ENCODE measurements around the gene CLHC1.

DNA sequence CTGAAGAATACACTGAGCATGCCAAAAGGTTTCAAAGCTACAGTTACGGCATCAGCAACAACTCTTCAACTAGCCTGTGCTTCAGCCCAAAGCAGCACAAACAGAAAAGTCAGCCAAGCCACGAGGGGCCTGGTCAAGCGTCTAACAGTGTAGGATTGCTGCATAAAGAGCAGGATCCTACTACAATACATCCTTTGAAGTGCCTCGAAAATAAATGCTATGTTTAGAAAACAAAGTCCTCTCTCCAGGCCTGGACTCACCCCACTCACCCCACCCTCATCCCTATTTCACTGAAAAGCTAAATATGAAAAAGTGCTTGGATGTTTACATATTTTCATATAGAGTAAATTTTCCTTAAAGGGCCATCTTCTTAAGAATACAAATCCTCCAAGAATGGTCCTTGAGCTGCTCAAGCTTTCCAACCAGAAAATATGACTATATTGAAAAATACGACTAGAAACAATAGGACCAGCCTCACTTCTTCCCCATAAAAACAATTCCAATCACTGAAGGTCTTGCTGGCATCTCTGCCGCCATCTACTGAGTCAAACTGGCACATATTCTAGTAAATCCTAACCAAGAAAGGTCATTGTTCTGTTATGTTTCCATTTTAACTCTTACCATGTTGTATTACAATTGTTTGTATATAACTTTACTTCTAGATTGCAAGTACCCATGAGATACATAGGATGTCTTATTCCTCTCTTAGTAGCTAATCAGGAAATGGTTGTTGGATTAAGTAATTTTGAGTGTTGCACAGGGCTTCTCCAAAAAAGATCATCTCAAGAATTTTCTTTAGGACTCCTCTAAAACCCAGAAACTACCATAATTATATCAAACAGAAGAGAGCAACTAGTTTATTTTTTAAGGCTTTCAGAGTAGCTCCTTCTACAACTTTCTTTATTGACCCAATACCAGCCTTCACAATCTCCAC lies 63.6 kb downstream of the CLHC1 start:
- TF ChIP-seq, protein P1, sequence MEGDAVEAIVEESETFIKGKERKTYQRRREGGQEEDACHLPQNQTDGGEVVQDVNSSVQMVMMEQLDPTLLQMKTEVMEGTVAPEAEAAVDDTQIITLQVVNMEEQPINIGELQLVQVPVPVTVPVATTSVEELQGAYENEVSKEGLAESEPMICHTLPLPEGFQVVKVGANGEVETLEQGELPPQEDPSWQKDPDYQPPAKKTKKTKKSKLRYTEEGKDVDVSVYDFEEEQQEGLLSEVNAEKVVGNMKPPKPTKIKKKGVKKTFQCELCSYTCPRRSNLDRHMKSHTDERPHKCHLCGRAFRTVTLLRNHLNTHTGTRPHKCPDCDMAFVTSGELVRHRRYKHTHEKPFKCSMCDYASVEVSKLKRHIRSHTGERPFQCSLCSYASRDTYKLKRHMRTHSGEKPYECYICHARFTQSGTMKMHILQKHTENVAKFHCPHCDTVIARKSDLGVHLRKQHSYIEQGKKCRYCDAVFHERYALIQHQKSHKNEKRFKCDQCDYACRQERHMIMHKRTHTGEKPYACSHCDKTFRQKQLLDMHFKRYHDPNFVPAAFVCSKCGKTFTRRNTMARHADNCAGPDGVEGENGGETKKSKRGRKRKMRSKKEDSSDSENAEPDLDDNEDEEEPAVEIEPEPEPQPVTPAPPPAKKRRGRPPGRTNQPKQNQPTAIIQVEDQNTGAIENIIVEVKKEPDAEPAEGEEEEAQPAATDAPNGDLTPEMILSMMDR (IDR thresholded peaks at IDR 0.05 in 2 of 3, conservative IDR thresholded peaks at IDR 0.05 in 1 of 3; ENCODE audit: control insufficient read depth in 2 of 3, extremely low read depth in 1 of 3, insufficient read depth in 1 of 3, low read depth in 3 of 3, low read length in 3 of 3): peak; percentile 73 to 74 (median 73)
- TF ChIP-seq, protein P2, sequence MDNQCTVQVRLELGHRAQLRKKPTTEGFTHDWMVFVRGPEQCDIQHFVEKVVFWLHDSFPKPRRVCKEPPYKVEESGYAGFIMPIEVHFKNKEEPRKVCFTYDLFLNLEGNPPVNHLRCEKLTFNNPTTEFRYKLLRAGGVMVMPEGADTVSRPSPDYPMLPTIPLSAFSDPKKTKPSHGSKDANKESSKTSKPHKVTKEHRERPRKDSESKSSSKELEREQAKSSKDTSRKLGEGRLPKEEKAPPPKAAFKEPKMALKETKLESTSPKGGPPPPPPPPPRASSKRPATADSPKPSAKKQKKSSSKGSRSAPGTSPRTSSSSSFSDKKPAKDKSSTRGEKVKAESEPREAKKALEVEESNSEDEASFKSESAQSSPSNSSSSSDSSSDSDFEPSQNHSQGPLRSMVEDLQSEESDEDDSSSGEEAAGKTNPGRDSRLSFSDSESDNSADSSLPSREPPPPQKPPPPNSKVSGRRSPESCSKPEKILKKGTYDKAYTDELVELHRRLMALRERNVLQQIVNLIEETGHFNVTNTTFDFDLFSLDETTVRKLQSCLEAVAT (IDR thresholded peaks at IDR 0.05): no peak
- TF ChIP-seq, protein P3, sequence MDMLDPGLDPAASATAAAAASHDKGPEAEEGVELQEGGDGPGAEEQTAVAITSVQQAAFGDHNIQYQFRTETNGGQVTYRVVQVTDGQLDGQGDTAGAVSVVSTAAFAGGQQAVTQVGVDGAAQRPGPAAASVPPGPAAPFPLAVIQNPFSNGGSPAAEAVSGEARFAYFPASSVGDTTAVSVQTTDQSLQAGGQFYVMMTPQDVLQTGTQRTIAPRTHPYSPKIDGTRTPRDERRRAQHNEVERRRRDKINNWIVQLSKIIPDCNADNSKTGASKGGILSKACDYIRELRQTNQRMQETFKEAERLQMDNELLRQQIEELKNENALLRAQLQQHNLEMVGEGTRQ (IDR thresholded peaks at IDR 0.05; ENCODE audit: borderline replicate concordance, low read depth, low read length): no peak
- TF ChIP-seq MTA3 (IDR thresholded peaks at IDR 0.05; ENCODE audit: borderline replicate concordance, low read length): no peak
- no peak for TF ChIP-seq NFYB (IDR thresholded peaks at IDR 0.05; ENCODE audit: insufficient read depth, low read depth, low read length)
- no peak for TF ChIP-seq TCF12 (IDR thresholded peaks at IDR 0.05; ENCODE audit: low read depth, low read length)
- no peak for TF ChIP-seq RBBP5 (conservative IDR thresholded peaks at IDR 0.05)
- no peak for TF ChIP-seq BCL11A (IDR thresholded peaks at IDR 0.05; ENCODE audit: low read depth, low read length)
- TF ChIP-seq ZNF274 (IDR thresholded peaks at IDR 0.05; ENCODE audit: insufficient read depth, insufficient read length): no peak
- no peak for TF ChIP-seq STAT1 (conservative IDR thresholded peaks at IDR 0.05)
- TF ChIP-seq RFX5 (IDR thresholded peaks at IDR 0.05; ENCODE audit: low read depth, low read length): no peak
- TF ChIP-seq POLR2A (IDR thresholded peaks at IDR 0.05; ENCODE audit: low read depth, low read length): no peak
- TF ChIP-seq, protein P4, sequence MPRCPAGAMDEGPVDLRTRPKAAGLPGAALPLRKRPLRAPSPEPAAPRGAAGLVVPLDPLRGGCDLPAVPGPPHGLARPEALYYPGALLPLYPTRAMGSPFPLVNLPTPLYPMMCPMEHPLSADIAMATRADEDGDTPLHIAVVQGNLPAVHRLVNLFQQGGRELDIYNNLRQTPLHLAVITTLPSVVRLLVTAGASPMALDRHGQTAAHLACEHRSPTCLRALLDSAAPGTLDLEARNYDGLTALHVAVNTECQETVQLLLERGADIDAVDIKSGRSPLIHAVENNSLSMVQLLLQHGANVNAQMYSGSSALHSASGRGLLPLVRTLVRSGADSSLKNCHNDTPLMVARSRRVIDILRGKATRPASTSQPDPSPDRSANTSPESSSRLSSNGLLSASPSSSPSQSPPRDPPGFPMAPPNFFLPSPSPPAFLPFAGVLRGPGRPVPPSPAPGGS (IDR thresholded peaks at IDR 0.05; ENCODE audit: borderline replicate concordance, insufficient read depth, low read depth, low read length, poor library complexity, severe bottlenecking): no peak
- no peak for TF ChIP-seq HDAC2 (IDR thresholded peaks at IDR 0.05)
